RCC 7860 (cell line): ENCODE measurements around the gene GPRC5A.

ENCODE experiments used
- DNase-seq: peaks from one replicate; pipeline ENCODE4 v3.0.0-alpha.2; 2015; ENCODE audit warnings: low spot score
- FAIRE-seq: peaks from 2 replicates; lab custom pipeline; 2012; peaks lifted over from hg19 to GRCh38; lab: Jason Lieb, UNC

The GPRC5A gene

DNA sequence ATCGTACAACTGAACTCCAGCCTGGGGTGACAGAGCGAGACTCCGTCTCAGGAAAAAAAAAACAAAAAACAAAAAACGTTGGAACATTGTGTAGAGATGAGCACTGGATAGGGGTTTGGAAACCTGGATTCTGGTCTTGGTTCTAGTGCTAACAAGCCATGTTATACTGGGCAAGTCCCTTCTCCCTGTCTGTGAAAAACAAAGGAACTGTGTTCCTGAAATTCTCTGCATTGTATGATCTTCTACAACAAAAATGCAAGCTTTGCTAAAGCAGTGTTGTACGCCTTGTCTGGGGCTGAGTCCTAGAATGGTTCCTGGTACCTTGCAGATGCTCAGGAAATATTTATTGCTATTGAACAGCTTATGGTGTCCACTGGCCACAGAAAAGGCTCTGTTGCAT is 47.2 kb downstream of the GPRC5A start:
- DNase-seq = no peak
- FAIRE-seq = no peak

DNA sequence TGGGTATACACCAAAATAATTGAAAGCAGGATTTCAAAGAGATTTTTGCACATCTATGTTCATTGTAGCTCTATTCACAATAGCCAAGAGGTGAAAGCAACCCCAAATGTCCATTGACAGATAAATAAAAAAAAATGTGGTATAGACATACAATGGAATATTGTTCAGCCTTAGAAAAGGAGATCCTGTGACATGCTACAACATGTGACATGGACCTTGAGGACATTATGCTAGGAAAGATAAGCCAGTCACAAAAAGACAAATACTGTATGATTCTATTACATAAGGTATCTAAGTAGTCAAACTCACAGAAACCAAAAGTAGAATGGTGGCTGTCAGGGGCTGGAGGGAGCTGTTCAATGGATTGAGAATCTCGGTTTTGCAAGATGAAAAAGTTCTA is 48.5 kb downstream of the GPRC5A start:
- no peak for FAIRE-seq
- no peak for DNase-seq

DNA sequence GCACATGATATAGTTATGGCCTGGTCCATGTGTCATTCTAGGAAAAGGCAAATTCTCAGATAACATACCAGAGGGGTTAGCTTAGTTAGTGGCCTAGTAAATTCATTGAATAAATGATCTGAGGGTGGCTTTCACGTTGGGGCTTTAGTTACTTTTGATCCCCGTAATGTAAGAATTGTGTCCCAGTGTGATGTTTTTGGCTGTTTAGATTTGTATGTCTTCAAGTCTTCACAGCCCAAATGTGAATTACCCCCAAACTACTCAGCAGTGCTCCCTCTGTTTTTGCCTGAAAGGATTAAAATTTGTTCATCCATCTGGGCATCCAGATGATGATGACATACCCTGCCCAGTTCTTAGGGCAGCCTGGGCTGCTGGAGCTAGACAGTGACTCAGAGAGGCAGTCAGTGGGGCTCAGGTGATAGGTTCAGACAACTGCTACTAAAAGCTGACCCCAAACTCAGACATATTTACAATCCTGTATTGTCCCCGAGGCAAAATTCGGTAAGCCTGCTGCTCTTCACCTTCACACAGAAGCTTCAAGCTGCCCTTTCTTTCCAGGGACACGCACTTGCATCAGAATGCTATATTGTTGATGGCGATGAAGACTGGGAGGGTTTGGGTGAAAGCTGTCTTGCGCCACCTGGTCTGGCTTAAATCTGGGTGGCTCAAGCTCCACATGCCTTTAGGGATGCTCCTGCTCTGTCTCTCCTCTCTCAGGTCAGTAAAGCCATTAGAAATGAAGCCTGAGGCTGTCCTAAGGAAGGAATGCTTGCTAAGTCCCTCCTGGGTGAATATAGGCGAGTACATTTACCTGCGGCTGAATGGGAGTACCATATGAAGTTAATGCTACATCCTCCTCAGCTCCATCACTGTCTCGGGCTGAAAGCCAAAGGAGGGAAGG is 50.3 kb downstream of the GPRC5A start:
- FAIRE-seq = no peak
- DNase-seq = no peak

DNA sequence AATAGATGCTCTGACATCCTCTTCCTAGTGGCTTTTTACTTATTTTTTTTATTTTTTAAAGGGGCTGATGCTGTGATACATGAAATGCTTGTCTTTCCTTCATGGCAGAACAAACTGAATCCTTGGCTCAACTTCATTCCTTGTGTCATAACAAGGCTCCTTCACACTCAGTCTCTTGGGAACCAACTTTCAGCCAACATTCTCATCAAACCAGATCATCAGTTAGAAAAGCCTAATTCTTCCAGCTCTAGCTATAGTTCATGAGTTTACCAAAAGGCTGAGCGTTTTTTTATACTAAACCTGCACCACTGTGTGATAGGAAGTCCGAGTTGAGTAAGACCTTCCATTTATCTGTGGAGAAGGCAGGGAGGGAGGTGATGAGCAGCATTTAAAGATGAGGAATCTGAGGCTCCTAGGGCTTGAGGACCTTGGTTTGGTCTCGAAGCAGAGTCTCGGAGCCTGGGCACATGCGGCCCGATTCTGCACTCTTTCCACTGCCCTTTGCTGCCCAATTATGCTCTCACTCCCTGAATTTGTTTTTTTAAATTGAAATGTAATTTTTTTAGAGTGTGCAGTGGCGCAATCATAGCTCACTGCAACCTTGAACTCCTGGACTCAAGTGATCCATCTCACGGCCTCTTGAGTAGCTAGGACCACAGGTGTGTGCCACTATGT is 52.4 kb downstream of the GPRC5A start:
- no peak for DNase-seq
- FAIRE-seq = no peak

DNA sequence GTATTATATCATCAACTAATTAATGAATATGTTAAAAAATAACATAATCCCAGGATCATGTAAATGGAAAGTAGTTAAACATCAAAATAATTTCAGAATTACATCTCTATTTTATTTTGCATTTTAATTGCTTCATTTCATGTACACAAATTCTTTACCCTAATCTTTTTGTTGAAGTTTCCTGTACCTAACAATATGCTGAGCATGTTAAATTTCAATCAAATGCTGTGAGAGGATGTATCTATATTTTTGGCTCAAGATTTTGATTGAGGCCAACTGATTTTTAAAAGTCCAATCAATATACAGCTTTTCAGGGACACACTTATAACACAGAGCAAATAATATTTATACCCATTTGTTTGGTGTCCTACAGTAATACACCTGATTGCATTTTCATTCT is 54.2 kb downstream of the GPRC5A start:
- FAIRE-seq (no peak), DNase-seq (no peak)

DNA sequence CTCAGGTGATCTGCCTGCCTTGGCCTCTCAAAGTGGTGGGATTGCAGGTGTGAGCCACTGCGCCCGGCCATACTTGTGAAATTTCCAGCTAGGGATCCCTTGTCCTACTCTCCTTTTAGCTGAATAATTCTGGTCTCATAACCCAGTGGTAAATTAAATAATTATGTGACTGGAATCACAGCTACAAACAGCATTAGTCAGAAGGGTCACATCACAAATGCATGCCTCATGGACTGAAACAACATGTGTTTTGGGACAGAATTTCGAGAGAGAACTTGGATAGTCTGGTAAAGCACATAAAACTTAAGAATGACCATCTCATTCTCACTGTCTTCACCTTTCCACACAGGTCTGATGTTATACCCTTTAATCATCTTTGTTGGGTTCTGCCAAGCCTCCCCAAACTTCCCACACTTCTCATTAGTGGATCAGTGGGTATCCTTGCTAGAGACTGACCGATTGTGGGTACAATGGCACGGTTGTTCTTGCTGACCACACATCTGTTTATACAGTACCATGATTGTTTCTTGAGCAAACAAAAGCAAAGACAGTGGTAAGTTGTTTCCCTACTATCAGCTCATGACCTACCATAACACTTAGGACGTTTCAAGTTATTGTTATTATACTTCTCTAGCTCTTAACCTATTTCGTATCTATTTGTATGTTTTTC is 55.5 kb downstream of the GPRC5A start:
- no peak for DNase-seq
- no peak for FAIRE-seq

DNA sequence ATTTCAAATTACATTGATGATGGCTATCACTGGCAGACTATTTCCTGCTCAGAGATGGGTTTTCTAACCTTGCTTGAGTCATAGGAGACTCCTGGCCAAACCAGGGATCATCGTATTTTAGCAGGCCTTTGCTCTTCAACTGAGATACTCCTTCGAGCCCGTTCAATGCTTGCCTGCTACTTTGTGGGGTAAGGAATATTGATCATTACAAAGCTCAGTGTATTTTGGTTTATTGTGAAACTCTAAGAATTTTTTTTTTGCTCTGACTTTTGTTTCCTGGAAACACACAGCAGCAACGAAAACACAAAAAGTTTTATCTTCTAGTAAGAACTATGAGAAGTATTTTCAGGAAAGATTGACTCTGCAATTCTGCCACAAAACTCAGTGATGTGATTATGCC is 56.5 kb downstream of the GPRC5A start:
- no peak for FAIRE-seq

DNA sequence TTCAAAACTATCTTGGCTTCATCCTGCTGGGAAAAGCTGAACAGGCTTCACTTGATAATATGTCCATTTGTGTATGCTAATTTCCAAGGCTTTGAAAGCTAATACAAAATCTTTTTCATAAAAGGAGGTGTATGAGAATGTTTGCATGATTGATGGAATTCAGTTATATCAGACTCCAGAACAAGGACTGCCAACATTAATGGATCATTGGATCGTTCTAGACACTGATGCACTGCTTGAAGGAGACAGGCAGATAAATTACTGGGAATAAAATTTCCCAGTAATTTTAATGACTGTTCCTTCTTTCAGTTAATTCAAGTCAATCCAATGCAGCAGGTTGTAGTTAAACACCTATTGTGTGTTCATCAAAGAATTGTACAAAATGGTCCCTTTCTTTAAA is 60.1 kb downstream of the GPRC5A start:
- FAIRE-seq (no peak), DNase-seq (no peak)

More for the DNA sequence above, 56.5 kb downstream of the GPRC5A start:
- no peak for DNase-seq

DNA sequence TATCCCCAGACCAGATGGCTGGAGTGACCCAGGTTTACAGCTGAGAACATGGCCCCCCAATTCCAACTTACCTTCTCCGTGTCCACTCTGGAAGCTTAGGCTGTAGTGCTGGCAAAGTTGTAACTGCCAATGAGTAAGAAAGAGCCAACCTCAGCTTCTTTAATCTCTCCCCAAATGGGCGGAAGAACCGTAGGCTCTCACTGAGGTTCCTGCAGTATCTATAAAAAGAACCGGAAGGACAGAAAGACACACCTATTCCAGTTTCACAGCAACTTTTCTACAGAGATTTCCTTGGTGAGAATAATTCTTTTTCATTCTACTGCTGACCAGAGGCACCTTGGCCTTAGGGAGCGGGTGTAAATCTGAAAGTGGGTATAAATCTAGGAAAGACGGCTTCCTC is 60.7 kb downstream of the GPRC5A start, which contains the start of gene GPRC5D:
GPRC5D (minus strand) TSS at position 135 of the 400 bp plus-strand sequence. CDS start 1,786 bp downstream, outside the sequence.
- DNase-seq = no peak
- FAIRE-seq = no peak

DNA sequence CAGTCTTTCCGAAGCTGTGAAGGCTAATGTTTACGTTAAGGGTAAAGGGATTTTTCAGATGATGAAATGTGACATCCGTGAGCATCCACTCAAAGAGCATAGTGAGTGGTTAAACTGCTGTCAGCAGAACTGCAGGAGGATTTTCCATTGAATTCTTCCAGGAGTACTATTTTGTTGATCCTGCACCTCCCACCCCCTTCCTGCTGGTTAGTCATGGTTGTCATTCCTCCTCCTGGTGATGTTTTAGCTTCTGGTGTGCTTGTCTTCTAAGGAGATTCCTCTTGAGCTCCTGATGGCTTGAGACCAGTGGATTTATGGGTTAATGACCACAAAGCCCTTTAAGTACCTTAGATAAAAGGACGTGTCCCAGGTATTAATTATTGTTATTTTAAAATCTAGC is 63.0 kb downstream of the GPRC5A start:
- no peak for FAIRE-seq
- no peak for DNase-seq

DNA sequence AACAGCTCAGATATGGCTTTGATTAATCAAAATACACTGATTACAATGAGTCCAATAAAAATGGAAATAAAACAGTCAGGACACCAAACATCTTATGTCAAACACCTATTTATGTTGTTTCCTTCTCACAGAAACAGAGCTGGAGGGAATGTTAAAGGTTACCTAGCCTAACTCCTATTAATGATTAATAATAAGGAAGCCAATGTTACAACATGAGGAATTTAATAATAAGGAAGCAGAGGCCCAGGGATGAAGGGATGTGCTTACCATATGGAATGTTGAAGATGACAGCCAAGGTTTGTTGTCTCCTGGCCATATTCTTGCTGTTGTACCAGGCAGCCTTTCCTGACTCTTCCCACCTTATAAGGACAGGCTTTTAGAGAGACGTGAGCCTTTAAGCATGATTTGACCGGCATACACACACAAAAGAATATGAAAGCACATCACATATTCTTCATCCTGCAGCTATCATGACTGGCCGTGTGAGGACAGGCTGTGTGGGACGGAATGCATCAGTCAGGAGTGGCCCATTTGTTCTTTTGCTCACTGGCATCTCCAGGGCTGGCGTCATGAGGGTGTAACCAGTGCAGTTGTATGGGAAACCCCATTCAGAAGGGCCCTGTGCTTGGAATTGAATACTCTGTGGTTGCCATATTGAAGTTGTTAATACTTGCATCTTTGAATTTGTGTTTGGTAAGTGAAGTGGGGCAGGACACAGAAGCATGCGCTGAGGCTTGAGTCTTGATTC is 63.7 kb downstream of the GPRC5A start:
- DNase-seq (no peak), FAIRE-seq (no peak)

DNA sequence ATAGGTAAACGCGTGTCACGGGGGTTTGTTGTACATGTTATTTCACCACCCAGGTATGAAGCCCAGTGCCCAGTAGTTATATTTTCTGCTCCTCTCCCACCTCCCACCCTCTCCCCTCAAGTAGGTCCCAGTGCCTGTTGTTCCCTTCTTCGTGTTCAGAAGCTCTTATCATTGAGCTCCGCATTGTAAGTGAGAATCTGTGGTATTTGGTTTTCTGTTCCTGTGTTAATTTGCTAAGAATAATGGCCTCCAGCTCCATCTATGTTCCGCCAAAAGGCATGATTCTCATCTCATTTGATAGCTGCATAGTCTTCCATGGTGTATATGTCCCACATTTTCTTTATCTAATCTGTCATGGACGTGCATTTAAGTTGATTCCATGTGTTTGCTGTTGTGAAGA is 67.5 kb downstream of the GPRC5A start:
- DNase-seq = no peak
- no peak for FAIRE-seq

DNA sequence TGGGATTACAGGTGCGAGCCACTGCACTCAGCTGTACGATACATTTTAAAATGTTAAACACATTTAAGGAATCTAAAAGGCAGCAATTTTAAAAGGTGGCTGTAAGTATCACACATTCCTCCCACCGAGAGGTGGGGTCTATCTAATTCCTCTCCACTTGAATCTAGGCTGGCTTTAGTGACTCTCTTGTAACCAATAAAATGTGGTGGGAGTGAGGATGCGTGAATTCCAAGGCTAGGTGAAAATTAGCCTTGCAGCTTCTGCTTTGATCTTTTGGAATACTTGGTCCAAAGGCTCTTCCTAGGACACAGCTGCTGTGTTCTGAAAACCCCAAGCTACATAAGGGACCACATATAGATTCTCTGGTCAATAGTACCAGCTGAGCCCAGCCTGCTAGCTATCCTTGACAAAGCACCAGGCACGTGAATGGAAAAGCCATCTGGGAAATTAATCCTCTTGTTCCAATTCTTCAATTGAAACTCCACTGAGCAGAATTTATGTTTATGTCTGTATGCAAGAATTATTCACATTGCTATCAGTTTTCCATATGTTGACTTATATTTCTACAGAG is 69.4 kb downstream of the GPRC5A start:
- no peak for FAIRE-seq
- DNase-seq = no peak

DNA sequence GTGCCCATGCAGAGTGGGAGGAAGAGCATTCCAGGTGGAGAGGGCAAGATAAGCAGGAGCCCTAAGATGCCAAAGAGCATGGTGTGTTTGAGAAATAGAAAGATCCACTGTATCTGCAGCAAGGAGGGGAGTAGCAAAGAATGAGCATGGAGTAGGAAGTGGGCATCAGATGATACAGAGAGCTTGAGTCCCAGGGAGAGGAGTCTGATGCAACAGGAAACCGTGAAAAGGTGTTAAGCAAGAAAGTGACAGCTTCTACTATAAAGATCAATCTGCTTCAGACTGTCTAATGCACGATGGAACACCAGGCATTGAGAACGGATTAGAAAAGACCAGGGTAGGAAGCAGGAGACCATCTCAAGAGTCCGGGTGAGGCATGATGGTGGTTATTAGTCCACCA is 72.9 kb downstream of the GPRC5A start:
- FAIRE-seq (no peak), DNase-seq (no peak)

DNA sequence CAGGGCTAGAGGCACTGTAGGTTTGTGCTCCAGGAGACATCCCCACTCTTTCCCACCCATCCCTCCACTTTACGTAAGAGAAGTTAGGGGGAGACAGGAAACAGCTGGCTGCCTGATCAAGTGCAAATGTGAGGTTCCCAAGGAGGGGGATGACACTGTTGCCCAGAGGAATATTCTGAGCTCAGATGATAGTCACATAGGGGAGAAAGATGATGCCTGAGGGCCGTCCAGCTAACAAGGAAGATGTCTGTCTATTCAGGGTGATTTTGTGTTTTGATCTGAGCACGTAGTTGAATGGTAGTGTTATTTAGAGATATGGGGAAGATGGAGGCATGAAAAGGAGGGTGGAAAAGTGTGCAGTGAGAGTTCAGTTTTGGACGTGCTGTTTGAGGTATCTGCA is 74.5 kb downstream of the GPRC5A start:
- FAIRE-seq (no peak), DNase-seq (no peak)
